MM.1S (cell line): ENCODE data around the gene SMCO4.

Source experiments
- DNase-seq: peaks from one replicate; pipeline ENCODE4 v3.0.0-alpha.2; 2015
- H2AFZ ChIP-seq: fragments of 300-600 bp; sonication (generic); 2 replicates; pipeline ENCODE4 v1.6.0; 2016; ENCODE audit warnings: antibody characterized with exemption, low read length
- H3F3A ChIP-seq: fragments of 300-600 bp; sonication (generic); 2 replicates; pipeline ENCODE4 v1.6.1; 2016; ENCODE audit warnings: mild to moderate bottlenecking, antibody characterized with exemption, low read length, moderate library complexity, mixed read lengths; ENCODE audit not compliant: insufficient read depth
- H3K27ac ChIP-seq: fragments of 300-600 bp; sonication (generic); 2 replicates; pipeline ENCODE4 v1.5.1; 2016; ENCODE audit warnings: mild to moderate bottlenecking, low read length
- H3K27me3 ChIP-seq: fragments of 300-600 bp; sonication (generic); replicated peaks from 2 replicates; pipeline ENCODE4 v1.6.0; 2016; ENCODE audit warnings: low read length; ENCODE audit not compliant: insufficient read depth
- H3K36me3 ChIP-seq: fragments of 300-600 bp; sonication (generic); replicated peaks from 2 replicates; pipeline ENCODE4 v1.6.1; 2016; ENCODE audit warnings: mild to moderate bottlenecking, low read length, mixed read lengths; ENCODE audit not compliant: insufficient read depth
- H3K4me1 ChIP-seq: fragments of 300-600 bp; sonication (generic); 2 replicates; pipeline ENCODE4 v1.6.1; 2016; ENCODE audit warnings: low read length, mixed read lengths
- H3K4me2 ChIP-seq: fragments of 300-600 bp; sonication (generic); 2 replicates; pipeline ENCODE4 v1.6.0; 2016; ENCODE audit warnings: low read depth, low read length
- H3K4me3 ChIP-seq: fragments of 300-600 bp; sonication (generic); 2 replicates; pipeline ENCODE4 v1.5.1; 2016; ENCODE audit warnings: low read length, mixed read lengths
- H3K79me2 ChIP-seq: fragments of 300-600 bp; sonication (generic); 2 replicates; pipeline ENCODE4 v1.6.1; 2016; ENCODE audit warnings: mixed run types, low read length, mixed read lengths
- H3K9ac ChIP-seq: fragments of 300-600 bp; sonication (generic); 2 replicates; pipeline ENCODE4 v1.6.1; 2016; ENCODE audit warnings: low read length, mixed read lengths
- H3K9me2 ChIP-seq: fragments of 300-600 bp; sonication (generic); replicated peaks from 2 replicates; pipeline ENCODE4 v1.6.1; 2016; ENCODE audit warnings: mild to moderate bottlenecking, low read length, mixed read lengths; ENCODE audit not compliant: insufficient read depth
- H3K9me3 ChIP-seq: fragments of 300-600 bp; sonication (generic); replicated peaks from 2 replicates; pipeline ENCODE4 v1.6.1; 2016; ENCODE audit warnings: mild to moderate bottlenecking, low read length, mixed read lengths; ENCODE audit not compliant: insufficient read depth
- H4K20me1 ChIP-seq: fragments of 300-600 bp; sonication (generic); 2 replicates; pipeline ENCODE4 v1.6.1; 2016; ENCODE audit warnings: mild to moderate bottlenecking, low read length, moderate library complexity, mixed read lengths; ENCODE audit not compliant: insufficient read depth
- EZH2 ChIP-seq: fragments of 300-600 bp; sonication (generic); optimal IDR thresholded peaks from 2 replicates; pipeline ENCODE3; 2017; ENCODE audit warnings: low read depth, mild to moderate bottlenecking, antibody characterized with exemption, low read length, mixed read lengths
- EZH2phosphoT487 ChIP-seq: fragments of 300-600 bp; sonication (generic); IDR thresholded peaks from 2 replicates; pipeline ENCODE4 v1.6.1; 2018; ENCODE audit warnings: antibody characterized with exemption, low read length
- TF ChIP-seq, protein P1 (sequence below): fragments of 300-600 bp; sonication (generic); IDR thresholded peaks from 2 replicates; pipeline ENCODE4 v1.5.1; 2016; ENCODE audit warnings: antibody characterized with exemption, low read length, mixed read lengths

The SMCO4 gene

DNA sequence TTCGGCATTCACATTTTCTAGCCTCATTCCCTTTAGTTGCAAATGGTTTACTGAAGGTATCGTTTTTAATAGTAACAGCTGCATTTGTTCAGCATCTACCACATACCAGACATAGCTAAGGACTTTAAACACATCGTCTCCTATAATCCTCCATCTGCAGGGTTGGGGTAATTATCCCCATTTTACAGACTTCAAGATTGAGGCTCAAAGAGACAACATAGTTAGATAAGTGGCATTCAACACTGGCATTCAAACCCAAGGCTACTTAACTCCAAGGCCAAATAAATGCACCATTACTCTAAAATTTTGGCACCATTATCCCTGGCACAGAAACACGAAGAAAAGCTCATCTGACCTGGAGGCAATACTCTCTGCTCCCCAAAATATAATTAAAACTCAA is 28.5 kb downstream of the SMCO4 start:
- H4K20me1 ChIP-seq, result no peaks in the 10 kb centered on the region
- H3K9me2 ChIP-seq, result no peaks in the 10 kb centered on the region
- no peaks in the 10 kb centered on the region for H3K27me3 ChIP-seq
- H2AFZ ChIP-seq, result no peak overlapping the region
- H3K9ac ChIP-seq, result no peak overlapping the region
- DNase-seq, result no peak
- no peaks in the 10 kb centered on the region for H3K36me3 ChIP-seq
- no peak overlapping the region for H3K4me3 ChIP-seq
- H3F3A ChIP-seq, result no peaks in the 10 kb centered on the region
- no peaks in the 10 kb centered on the region for H3K9me3 ChIP-seq
- no peaks in the 10 kb centered on the region for H3K79me2 ChIP-seq
- TF ChIP-seq EZH2 (no peak), EZH2phosphoT487 (no peak)
- TF ChIP-seq, protein P1, sequence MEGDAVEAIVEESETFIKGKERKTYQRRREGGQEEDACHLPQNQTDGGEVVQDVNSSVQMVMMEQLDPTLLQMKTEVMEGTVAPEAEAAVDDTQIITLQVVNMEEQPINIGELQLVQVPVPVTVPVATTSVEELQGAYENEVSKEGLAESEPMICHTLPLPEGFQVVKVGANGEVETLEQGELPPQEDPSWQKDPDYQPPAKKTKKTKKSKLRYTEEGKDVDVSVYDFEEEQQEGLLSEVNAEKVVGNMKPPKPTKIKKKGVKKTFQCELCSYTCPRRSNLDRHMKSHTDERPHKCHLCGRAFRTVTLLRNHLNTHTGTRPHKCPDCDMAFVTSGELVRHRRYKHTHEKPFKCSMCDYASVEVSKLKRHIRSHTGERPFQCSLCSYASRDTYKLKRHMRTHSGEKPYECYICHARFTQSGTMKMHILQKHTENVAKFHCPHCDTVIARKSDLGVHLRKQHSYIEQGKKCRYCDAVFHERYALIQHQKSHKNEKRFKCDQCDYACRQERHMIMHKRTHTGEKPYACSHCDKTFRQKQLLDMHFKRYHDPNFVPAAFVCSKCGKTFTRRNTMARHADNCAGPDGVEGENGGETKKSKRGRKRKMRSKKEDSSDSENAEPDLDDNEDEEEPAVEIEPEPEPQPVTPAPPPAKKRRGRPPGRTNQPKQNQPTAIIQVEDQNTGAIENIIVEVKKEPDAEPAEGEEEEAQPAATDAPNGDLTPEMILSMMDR, result no peak
- no peak overlapping the region for H3K27ac ChIP-seq
- H3K4me1 ChIP-seq, result no peaks in the 10 kb centered on the region
- no peak overlapping the region for H3K4me2 ChIP-seq

GRCh38 chr11:93513772-93514171 is 29.4 kb downstream of the SMCO4 start:
- Histone ChIP-seq H3K9me2 (no peaks in the 10 kb centered on the region), H3K9me3 (no peaks in the 10 kb centered on the region), H4K20me1 (no peaks in the 10 kb centered on the region), H3K27me3 (no peaks in the 10 kb centered on the region), H3K79me2 (no peaks in the 10 kb centered on the region), H3K9ac (no peak overlapping the region), H3K4me2 (no peak overlapping the region), H3K4me1 (no peaks in the 10 kb centered on the region), H2AFZ (no peak overlapping the region), H3K36me3 (no peaks in the 10 kb centered on the region), H3K27ac (no peak overlapping the region), H3K4me3 (no peak overlapping the region), H3F3A (no peaks in the 10 kb centered on the region)
- TF ChIP-seq, protein P1, result no peak
- TF ChIP-seq EZH2 (no peak), EZH2phosphoT487 (no peak)
- no peak for DNase-seq

DNA sequence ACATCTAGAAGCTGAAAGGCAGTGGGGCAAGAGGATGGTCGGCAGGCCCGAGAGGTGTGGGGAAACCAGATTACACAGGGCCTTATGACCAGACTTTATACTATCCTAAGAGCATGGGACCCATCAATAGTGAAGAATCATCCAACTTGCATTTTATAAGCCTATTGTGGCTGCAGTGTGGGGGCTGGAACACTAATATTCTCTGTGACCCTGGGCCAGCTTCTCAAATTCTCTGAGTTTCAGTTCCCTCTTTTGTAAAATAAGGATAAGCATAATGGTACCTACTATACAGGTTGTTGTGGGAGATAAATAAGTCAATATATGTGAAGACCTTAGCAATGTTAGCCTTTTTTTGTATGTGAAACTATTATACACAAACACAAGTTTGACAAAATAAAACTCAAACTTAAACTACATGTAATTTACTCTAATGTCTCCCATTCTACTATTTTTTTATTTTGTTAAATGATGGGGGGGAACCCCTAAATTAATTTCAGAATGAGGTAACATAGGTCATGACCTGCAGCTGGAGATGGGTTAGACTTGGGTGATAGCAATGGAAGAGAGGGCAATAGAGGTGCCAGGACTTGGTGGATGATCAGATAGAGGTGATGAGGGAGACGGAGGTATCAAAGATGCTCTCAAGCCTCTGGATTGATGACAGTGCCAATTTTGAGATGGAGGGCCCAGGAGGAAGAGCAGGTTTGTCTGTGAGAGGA is 30.1 kb downstream of the SMCO4 start:
- Histone ChIP-seq H3K9me3 (no peaks in the 10 kb centered on the region), H3F3A (no peaks in the 10 kb centered on the region), H3K27me3 (no peaks in the 10 kb centered on the region), H3K9ac (no peak overlapping the region), H2AFZ (no peak overlapping the region), H3K4me3 (no peak overlapping the region), H3K9me2 (no peaks in the 10 kb centered on the region), H3K27ac (no peak overlapping the region), H3K4me1 (no peaks in the 10 kb centered on the region), H3K36me3 (no peaks in the 10 kb centered on the region), H3K4me2 (no peak overlapping the region), H3K79me2 (no peaks in the 10 kb centered on the region), H4K20me1 (no peaks in the 10 kb centered on the region)
- DNase-seq, result no peak
- TF ChIP-seq, protein P1, result no peak
- TF ChIP-seq EZH2phosphoT487 (no peak), EZH2 (no peak)
